Peyer's patch (tissue), 4 donors: ENCODE data around the gene PIWIL4. TPM values are rescaled to one million over a fixed set of nuclear protein-coding genes. Genes with fewer than 3 reads are reported as not detected.

Experiments used
- DNase-seq, 3 donors: peaks; one replicate each; pipeline ENCODE4 v3.0.0-alpha.2; 2017 to 2019
- H3K27ac ChIP-seq, 4 donors: fragments of 200-600 bp; sonication (generic); one replicate each; pipeline ENCODE4 v1.5.1; 2016 to 2019
- H3K27me3 ChIP-seq, 2 donors: fragments of 200-600 bp; sonication (generic); one replicate each; pipeline ENCODE4 v1.5.1; 2019
- H3K36me3 ChIP-seq, 3 donors: fragments of 200-600 bp; sonication (generic); one replicate each; pipeline ENCODE4 v1.5.1; 2016 to 2019
- H3K4me1 ChIP-seq, 4 donors: fragments of 200-600 bp; sonication (generic); one replicate each; pipeline ENCODE4 v1.5.1; 2016 to 2019
- H3K4me3 ChIP-seq, 4 donors: fragments of 200-600 bp; sonication (generic); 1 replicate in 3 of 4; 2 replicates in 1 of 4; pipeline ENCODE4 v1.5.1; 2016 to 2019; ENCODE audit warnings: mild to moderate bottlenecking in 1 of 4
- H3K9me3 ChIP-seq, 4 donors: fragments of 200-600 bp; sonication (generic); one replicate each; pipeline ENCODE4 v1.5.1; 2016 to 2019; ENCODE audit warnings: mild to moderate bottlenecking in 1 of 4
- CTCF ChIP-seq, 6 experiments: fragments of 450-650 bp in 4 of 6; fragments of 200-600 bp in 2 of 6; sonication (generic) in 1 of 6; IDR thresholded peaks; one replicate each; pipeline ENCODE4 v1.5.1; 2017 to 2019; ENCODE audit warnings: antibody characterized with exemption in 6 of 6, mild to moderate bottlenecking in 3 of 6, moderate library complexity in 1 of 6
- POLR2A ChIP-seq, 2 donors: fragments of 450-650 bp; IDR thresholded peaks; one replicate each; pipeline ENCODE4 v1.5.1; 2017; ENCODE audit warnings: antibody characterized with exemption in 2 of 2, mild to moderate bottlenecking in 2 of 2, moderate library complexity in 2 of 2
- total RNA-seq, 4 donors: library from RNA; depleted of rRNA; stranded (reverse); fragments of >200 nt; gene quantifications; one replicate each; pipeline ENCODE4 v1.1.0, GENCODE V29; 2016

The PIWIL4 gene
- total RNA-seq, 4 donors from 2014 or later, result 5.0 to 20.4 (median 14.5) TPM

GRCh38 chr11:94595076-94595475 lies 27.9 kb downstream of the PIWIL4 start:
- no peaks in the 10 kb centered on the region for H3K4me1 ChIP-seq
- no peak overlapping the region for H3K4me3 ChIP-seq
- H3K27ac ChIP-seq, result no peak overlapping the region
- no peaks in the 10 kb centered on the region for H3K27me3 ChIP-seq
- TF ChIP-seq POLR2A (IDR thresholded peaks at IDR 0.05) (no peak), CTCF (IDR thresholded peaks at IDR 0.05) (no peak)
- H3K36me3 ChIP-seq, result peaks cover 0 to 55% (median 0%) of the 10 kb centered on the region in 3 donors
- H3K9me3 ChIP-seq, result no peaks in the 10 kb centered on the region
- DNase-seq, result no peak

DNA sequence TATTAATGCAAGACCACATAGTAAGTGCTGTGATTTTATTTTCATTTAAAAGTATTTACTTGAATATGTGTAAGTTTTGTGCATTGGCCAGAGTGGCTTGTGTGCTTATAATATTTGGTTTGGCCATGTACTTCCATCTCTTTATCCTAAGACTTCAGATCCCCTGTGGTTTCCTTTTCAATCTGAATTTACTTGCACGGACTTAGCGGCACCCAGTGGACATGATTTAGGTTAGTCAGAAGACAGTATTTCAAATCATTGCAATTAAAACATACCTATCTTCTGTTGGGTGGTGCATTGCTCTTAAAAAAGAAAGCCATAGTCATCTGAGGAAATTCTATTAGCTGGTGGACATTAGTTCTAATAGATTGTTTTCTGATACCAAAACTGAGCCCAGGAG lies 30.7 kb downstream of the PIWIL4 start:
- no peak for DNase-seq
- Histone ChIP-seq H3K27ac (no peak overlapping the region), H3K9me3 (no peaks in the 10 kb centered on the region), H3K4me3 (no peak overlapping the region), H3K36me3 (peaks cover 0 to 40% (median 0%) of the 10 kb centered on the region in 3 donors), H3K27me3 (no peaks in the 10 kb centered on the region), H3K4me1 (no peaks in the 10 kb centered on the region)
- TF ChIP-seq CTCF (IDR thresholded peaks at IDR 0.05) (peak in 3 of 6 experiments; percentile 38 to 51 (median 46)), POLR2A (IDR thresholded peaks at IDR 0.05) (no peak)

DNA sequence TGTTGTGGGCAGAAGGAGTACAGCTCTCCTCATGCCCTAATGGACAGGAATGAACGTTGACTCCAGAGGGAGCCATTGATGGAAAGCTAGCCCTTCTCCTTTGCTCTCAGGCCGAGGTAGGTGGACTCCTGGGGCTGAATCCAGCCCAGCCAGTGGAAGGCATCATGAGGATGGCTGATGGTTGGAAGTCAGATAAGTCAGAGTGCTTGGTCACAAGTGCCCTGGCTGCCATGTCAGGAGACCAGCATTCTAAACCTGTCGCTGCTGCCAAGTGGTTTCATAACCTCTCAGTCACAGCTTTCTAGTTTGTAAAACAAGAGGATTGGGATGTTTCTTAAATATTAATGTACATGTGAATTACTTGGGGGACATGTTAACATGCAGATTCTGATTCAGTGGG lies 32.3 kb downstream of the PIWIL4 start:
- H3K27me3 ChIP-seq, result no peaks in the 10 kb centered on the region
- no peak for TF ChIP-seq POLR2A (IDR thresholded peaks at IDR 0.05)
- TF ChIP-seq CTCF (IDR thresholded peaks at IDR 0.05), result no peak
- no peaks in the 10 kb centered on the region for H3K4me1 ChIP-seq
- no peaks in the 10 kb centered on the region for H3K9me3 ChIP-seq
- peaks cover 0 to 42% (median 0%) of the 10 kb centered on the region in 3 donors for H3K36me3 ChIP-seq
- no peak overlapping the region for H3K27ac ChIP-seq
- H3K4me3 ChIP-seq, result no peak overlapping the region
- no peak for DNase-seq

GRCh38 chr11:94602430-94603372 lies 35.5 kb downstream of the PIWIL4 start:
- no peak overlapping the region for H3K4me3 ChIP-seq
- H3K36me3 ChIP-seq, result peaks cover 0 to 15% (median 0%) of the 10 kb centered on the region in 3 donors
- H3K4me1 ChIP-seq, result no peaks in the 10 kb centered on the region
- TF ChIP-seq POLR2A (IDR thresholded peaks at IDR 0.05) (no peak), CTCF (IDR thresholded peaks at IDR 0.05) (peak in 3 of 6 experiments; percentile 6 to 65 (median 61))
- DNase-seq, result peak in 2 of 3 donors; percentile 72 to 87
- H3K27me3 ChIP-seq, result no peaks in the 10 kb centered on the region
- no peaks in the 10 kb centered on the region for H3K9me3 ChIP-seq
- H3K27ac ChIP-seq, result peak overlapping the region in 3 of 4 donors; percentile 2 to 66 (median 46)

DNA sequence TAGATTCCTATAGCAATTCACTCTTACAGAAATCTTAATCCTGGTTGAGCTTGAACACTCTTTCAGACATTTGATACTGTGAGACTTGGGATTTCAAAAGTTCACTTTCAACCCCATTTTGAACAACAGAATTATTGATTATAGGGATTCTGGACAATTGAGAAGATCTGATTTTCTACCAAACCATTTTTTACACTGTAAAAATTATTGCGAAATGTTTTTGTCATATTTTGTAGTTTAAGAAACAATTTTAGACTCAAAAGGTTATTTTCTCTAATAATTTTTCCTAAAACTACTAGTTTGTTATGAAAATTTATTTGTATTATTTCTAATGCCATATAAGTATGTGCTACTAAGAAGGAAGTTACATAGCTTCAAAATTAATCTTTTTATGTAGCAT lies 36.4 kb downstream of the PIWIL4 start:
- H3K4me3 ChIP-seq, result no peak overlapping the region
- no peaks in the 10 kb centered on the region for H3K4me1 ChIP-seq
- H3K27me3 ChIP-seq, result no peaks in the 10 kb centered on the region
- no peaks in the 10 kb centered on the region for H3K9me3 ChIP-seq
- no peak for DNase-seq
- TF ChIP-seq POLR2A (IDR thresholded peaks at IDR 0.05) (no peak), CTCF (IDR thresholded peaks at IDR 0.05) (no peak)
- peak overlapping the region in 2 of 4 donors; percentile 2 to 66 for H3K27ac ChIP-seq
- H3K36me3 ChIP-seq, result peaks cover 0 to 24% (median 0%) of the 10 kb centered on the region in 3 donors
